ENCODE data around the gene ZBTB7C. TPM values are rescaled to one million over a fixed set of nuclear protein-coding genes. Genes with fewer than 3 reads are reported as not detected.

Gene ZBTB7C
- total RNA-seq, 2 experiments from 2014 or later: 0.09 TPM; not detected in 1

- Mint-ChIP-seq H3K4me3 (no peak overlapping the region), H3K27me3 (peaks cover 80% of the 10 kb centered on the region), H3K4me1 (peaks cover 27% of the 10 kb centered on the region), H3K27ac (no peak overlapping the region), H3K36me3 (no peaks in the 10 kb centered on the region), H3K9me3 (ENCODE audit: low read depth) (no peaks in the 10 kb centered on the region)
- DNase-seq (no peak), ATAC-seq (no peak)
- CTCF ChIA-PET: no interaction called here
Observed at GRCh38 chr18:48135436-48135966, 273.7 kb downstream of the ZBTB7C start.

- DNase-seq (no peak), ATAC-seq (no peak)
- peaks cover 23% of the 10 kb centered on the region for H3K4me1 Mint-ChIP-seq
- H3K27ac Mint-ChIP-seq: no peak overlapping the region
- H3K27me3 Mint-ChIP-seq: peaks cover 80% of the 10 kb centered on the region
- no peak overlapping the region for H3K4me3 Mint-ChIP-seq
- H3K9me3 Mint-ChIP-seq (ENCODE audit: low read depth): no peaks in the 10 kb centered on the region
- CTCF ChIA-PET: no interaction called here
- no peaks in the 10 kb centered on the region for H3K36me3 Mint-ChIP-seq
Observed at GRCh38 chr18:48134609-48135008, 274.6 kb downstream of the ZBTB7C start.

DNA sequence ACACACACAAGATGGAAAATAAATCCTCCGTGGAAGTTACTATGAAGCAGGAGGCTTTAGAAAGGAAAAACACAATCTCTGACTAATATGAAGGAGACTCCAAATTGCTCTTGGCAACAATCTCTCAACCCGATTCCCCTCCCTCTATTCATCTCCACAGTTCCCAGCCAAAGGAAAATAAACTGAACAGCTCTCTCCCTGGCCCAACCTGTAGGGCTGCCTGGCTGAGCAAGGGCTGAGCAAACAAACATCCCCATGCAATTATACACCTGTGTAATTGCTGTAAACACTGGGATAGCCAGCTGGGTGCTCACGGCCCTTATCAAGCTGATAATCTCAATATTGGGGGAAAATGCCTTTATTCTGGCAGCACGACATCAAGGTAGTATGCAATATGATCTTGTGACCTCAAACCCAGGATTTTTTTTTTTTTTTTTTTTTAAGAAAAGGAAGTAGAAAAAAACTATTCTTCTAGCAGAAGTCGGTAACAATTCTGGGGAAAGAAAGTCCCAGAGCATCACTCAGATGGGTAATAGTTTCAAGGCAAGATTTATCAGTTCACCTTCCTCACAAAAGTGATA is 275.4 kb downstream of the ZBTB7C start:
- Mint-ChIP-seq H3K4me1 (peaks cover 23% of the 10 kb centered on the region), H3K4me3 (no peak overlapping the region), H3K36me3 (no peaks in the 10 kb centered on the region), H3K27ac (no peak overlapping the region), H3K9me3 (ENCODE audit: low read depth) (no peaks in the 10 kb centered on the region), H3K27me3 (peaks cover 82% of the 10 kb centered on the region)
- CTCF ChIA-PET: interaction anchor here (0.7 kb wide), 1 partner anchor 395 kb away, joined by 4 read pairs; no protein-coding TSS in a partner anchor
- ATAC-seq (no peak), DNase-seq (no peak)

GRCh38 chr18:48132797-48133655 is 276.2 kb downstream of the ZBTB7C start:
- no peak overlapping the region for H3K4me3 Mint-ChIP-seq
- no peaks in the 10 kb centered on the region for H3K9me3 Mint-ChIP-seq (ENCODE audit: low read depth)
- H3K4me1 Mint-ChIP-seq: peaks cover 23% of the 10 kb centered on the region
- no peaks in the 10 kb centered on the region for H3K36me3 Mint-ChIP-seq
- peaks cover 81% of the 10 kb centered on the region for H3K27me3 Mint-ChIP-seq
- CTCF ChIA-PET: interaction anchor here (0.7 kb wide), 1 partner anchor 395 kb away, joined by 4 read pairs; no protein-coding TSS in a partner anchor
- no peak for DNase-seq
- ATAC-seq: no peak
- no peak overlapping the region for H3K27ac Mint-ChIP-seq

- no peak for ATAC-seq
- Mint-ChIP-seq H3K4me1 (peaks cover 16% of the 10 kb centered on the region), H3K27ac (no peak overlapping the region), H3K4me3 (no peak overlapping the region), H3K9me3 (ENCODE audit: low read depth) (no peaks in the 10 kb centered on the region), H3K36me3 (no peaks in the 10 kb centered on the region), H3K27me3 (peaks cover 74% of the 10 kb centered on the region)
- no peak for DNase-seq
- CTCF ChIA-PET: no interaction called here
Observed at GRCh38 chr18:48131042-48131441, 278.1 kb downstream of the ZBTB7C start.

DNA sequence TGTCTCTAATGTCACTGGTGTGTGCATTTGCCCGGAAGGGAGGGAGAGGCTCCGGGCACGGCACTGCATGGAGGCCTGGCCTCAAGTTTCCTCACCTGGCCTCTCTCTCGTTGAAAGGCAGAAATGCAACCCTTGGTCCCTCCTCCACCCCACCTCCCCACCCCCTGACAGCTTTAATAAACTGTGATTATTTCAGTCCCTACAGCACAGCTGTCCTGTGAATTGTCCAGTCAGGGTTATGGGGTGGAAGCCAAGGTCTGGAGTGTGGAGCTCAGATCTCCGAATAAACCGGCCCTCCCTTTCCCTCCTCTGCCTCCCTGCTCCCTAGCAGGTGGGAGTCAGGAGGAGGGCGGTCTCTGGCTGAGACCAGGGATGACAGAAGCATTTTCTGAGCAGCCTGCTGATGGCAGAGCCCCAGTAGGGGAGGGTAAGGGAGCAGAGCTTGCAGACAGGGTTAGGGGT is 279.5 kb downstream of the ZBTB7C start:
- CTCF ChIA-PET: no interaction called here
- peaks cover 65% of the 10 kb centered on the region for H3K27me3 Mint-ChIP-seq

DNA sequence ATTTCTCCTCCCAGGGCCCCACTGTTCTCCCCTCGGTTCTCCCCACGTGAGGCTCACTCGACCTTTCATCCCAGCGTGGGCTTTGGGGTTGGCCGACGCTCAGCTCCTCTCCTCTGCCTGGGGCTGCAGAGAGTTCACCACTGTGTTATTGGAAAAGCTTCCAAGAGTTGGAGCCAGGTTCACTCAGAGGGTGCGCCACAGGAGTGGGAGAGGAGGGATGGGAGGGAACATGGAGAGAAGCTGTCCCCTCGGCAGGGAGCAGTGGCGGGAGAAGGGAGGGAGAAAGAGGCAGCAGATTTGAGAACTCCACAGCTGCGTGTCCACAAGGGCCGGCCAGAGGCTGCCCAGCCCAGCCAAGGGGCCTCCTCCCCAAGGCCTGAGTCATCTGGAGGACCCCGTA is 281.6 kb downstream of the ZBTB7C start:
- Mint-ChIP-seq H3K4me3 (no peak overlapping the region), H3K9me3 (ENCODE audit: low read depth) (no peaks in the 10 kb centered on the region), H3K4me1 (peaks cover 29% of the 10 kb centered on the region), H3K27ac (no peak overlapping the region), H3K27me3 (peaks cover 45% of the 10 kb centered on the region), H3K36me3 (no peaks in the 10 kb centered on the region)
- DNase-seq (no peak), ATAC-seq (no peak)
- CTCF ChIA-PET: no interaction called here

More for the DNA sequence above, 279.5 kb downstream of the ZBTB7C start:
- no peaks in the 10 kb centered on the region for H3K36me3 Mint-ChIP-seq
- H3K4me1 Mint-ChIP-seq: peaks cover 23% of the 10 kb centered on the region
- no peaks in the 10 kb centered on the region for H3K9me3 Mint-ChIP-seq (ENCODE audit: low read depth)
- no peak overlapping the region for H3K4me3 Mint-ChIP-seq
- H3K27ac Mint-ChIP-seq: no peak overlapping the region
- no peak for DNase-seq
- no peak for ATAC-seq

- H3K4me1 Mint-ChIP-seq: peaks cover 29% of the 10 kb centered on the region
Observed at GRCh38 chr18:48126240-48126639, 282.9 kb downstream of the ZBTB7C start.

DNA sequence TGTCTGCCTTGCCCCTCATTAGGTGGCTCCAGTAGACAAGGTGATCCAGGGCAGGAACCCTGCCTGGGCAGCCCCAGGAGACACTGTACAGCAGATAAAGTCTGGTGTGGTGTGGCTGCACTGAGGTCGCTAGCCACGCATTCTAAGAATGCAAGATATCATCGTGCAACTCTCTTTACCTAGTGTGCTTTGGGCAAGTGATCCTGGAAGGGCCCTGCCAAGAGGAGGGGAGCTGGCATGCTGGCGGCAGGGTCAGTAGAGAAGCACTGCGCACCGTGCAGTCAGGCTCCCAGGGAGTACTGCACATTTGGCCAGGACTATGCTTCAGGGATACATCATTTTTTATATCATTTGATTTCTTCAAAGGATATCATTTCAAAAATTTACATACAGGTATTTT is 283.5 kb downstream of the ZBTB7C start:
- DNase-seq (peak; percentile 45), ATAC-seq (no peak)
- Mint-ChIP-seq H3K4me3 (no peak overlapping the region), H3K27ac (no peak overlapping the region), H3K36me3 (no peaks in the 10 kb centered on the region), H3K27me3 (peaks cover 34% of the 10 kb centered on the region), H3K9me3 (ENCODE audit: low read depth) (no peaks in the 10 kb centered on the region), H3K4me1 (peaks cover 29% of the 10 kb centered on the region)
- CTCF ChIA-PET: no interaction called here

More at GRCh38 chr18:48126240-48126639, 282.9 kb downstream of the ZBTB7C start:
- no peaks in the 10 kb centered on the region for H3K9me3 Mint-ChIP-seq (ENCODE audit: low read depth)
- no peaks in the 10 kb centered on the region for H3K36me3 Mint-ChIP-seq
- ATAC-seq: no peak
- no peak for DNase-seq
- CTCF ChIA-PET: no interaction called here
- no peak overlapping the region for H3K4me3 Mint-ChIP-seq
- H3K27me3 Mint-ChIP-seq: peaks cover 38% of the 10 kb centered on the region
- no peak overlapping the region for H3K27ac Mint-ChIP-seq

GRCh38 chr18:48124857-48125626 is 284.1 kb downstream of the ZBTB7C start:
- ATAC-seq (peak; percentile 85), DNase-seq (peak; percentile 78)
- CTCF ChIA-PET: no interaction called here
- peaks cover 32% of the 10 kb centered on the region for H3K27me3 Mint-ChIP-seq
- H3K9me3 Mint-ChIP-seq (ENCODE audit: low read depth): no peaks in the 10 kb centered on the region
- peaks cover 29% of the 10 kb centered on the region for H3K4me1 Mint-ChIP-seq
- H3K4me3 Mint-ChIP-seq: no peak overlapping the region
- H3K36me3 Mint-ChIP-seq: no peaks in the 10 kb centered on the region
- H3K27ac Mint-ChIP-seq: peak overlapping the region; percentile 54

DNA sequence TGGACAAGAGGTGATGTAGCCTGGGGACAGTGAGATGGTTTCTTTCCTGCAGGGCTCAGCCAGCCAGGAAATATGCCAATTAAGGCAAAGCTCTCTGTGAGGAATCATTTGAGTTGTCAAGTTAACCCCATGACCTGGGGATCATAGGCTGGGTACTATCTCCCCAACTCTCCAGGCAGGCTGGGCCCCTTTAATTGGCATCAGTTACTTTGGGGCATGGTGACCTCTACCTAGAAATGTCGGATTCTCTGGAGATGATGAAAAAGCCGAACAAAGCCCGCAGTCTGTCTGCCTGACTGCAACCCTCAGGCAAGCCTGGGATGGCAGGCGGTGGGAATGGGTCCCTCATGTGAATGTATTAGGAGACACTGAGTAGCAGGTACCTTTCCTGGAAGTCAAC is 285.2 kb downstream of the ZBTB7C start:
- CTCF ChIA-PET: interaction anchor here (0.7 kb wide), 1 partner anchor 8 kb away, joined by 3 read pairs; no protein-coding TSS in a partner anchor
- H3K27me3 Mint-ChIP-seq: peaks cover 38% of the 10 kb centered on the region
- H3K36me3 Mint-ChIP-seq: no peaks in the 10 kb centered on the region
- H3K4me1 Mint-ChIP-seq: peaks cover 29% of the 10 kb centered on the region
- ATAC-seq (no peak), DNase-seq (no peak)
- peak overlapping the region; percentile 25 for H3K27ac Mint-ChIP-seq
- H3K4me3 Mint-ChIP-seq: no peak overlapping the region
- H3K9me3 Mint-ChIP-seq (ENCODE audit: low read depth): no peaks in the 10 kb centered on the region

- no peaks in the 10 kb centered on the region for H3K9me3 Mint-ChIP-seq (ENCODE audit: low read depth)
- peaks cover 36% of the 10 kb centered on the region for H3K27me3 Mint-ChIP-seq
- CTCF ChIA-PET: interaction anchor here (0.7 kb wide), 1 partner anchor 8 kb away, joined by 3 read pairs; no protein-coding TSS in a partner anchor
- no peak overlapping the region for H3K4me3 Mint-ChIP-seq
- no peak for DNase-seq
- H3K27ac Mint-ChIP-seq: no peak overlapping the region
- peaks cover 29% of the 10 kb centered on the region for H3K4me1 Mint-ChIP-seq
- no peaks in the 10 kb centered on the region for H3K36me3 Mint-ChIP-seq
- ATAC-seq: no peak
Observed at GRCh38 chr18:48123324-48123723, 285.9 kb downstream of the ZBTB7C start.

DNA sequence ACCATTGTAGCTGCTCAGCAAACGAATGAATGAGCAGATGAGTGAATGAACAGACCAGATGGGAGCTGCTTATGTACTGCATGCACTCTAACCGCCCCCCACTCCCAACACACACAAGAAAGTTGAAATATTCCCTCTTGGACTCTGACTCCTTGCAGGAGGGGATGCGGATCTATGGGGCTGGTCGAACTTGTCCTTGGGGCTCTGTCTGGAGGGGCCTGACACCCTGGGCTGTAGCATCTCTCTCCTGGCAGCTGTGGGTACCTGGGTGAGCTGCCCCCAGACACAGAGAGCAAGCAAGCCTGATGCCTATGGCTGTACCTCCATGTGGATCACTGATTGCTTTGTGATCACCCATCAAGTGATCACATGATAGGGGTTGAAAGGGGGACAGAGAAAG is 286.4 kb downstream of the ZBTB7C start:
- Mint-ChIP-seq H3K9me3 (ENCODE audit: low read depth) (no peaks in the 10 kb centered on the region), H3K4me1 (peaks cover 29% of the 10 kb centered on the region), H3K36me3 (no peaks in the 10 kb centered on the region), H3K4me3 (no peak overlapping the region), H3K27ac (no peak overlapping the region), H3K27me3 (peaks cover 36% of the 10 kb centered on the region)
- no peak for ATAC-seq
- no peak for DNase-seq
- CTCF ChIA-PET: no interaction called here
